GM23338 (cell line): ENCODE results near the gene LRMDA. TPM values are rescaled to one million over a fixed set of nuclear protein-coding genes. Genes with fewer than 3 reads are reported as not detected.
"Not testable (repeated sequence)": the region's sequence is repeated elsewhere in the genome, so short reads cannot be mapped to it uniquely, and the experiment has no call there.

Experiments
- ATAC-seq: fragments of 200-7000 bp; cut with Tn5 transposase; 3 replicates; pipeline ENCODE4 v1.9.1; 2020
- DNase-seq: peaks from one replicate; pipeline ENCODE4 v3.0.0-alpha.2; 2015; ENCODE audit warnings: low spot score
- H2AFZ ChIP-seq: fragments of 200-600 bp; sonication (generic); 2 replicates; pipeline ENCODE4 v1.8.0; 2016; ENCODE audit warnings: antibody characterized with exemption, mild to moderate bottlenecking, moderate library complexity
- H3F3A ChIP-seq: fragments of 200-600 bp; sonication (generic); replicated peaks from 2 replicates; pipeline ENCODE4 v1.8.0; 2017; ENCODE audit warnings: antibody characterized with exemption, mixed run types, low read depth
- H3K27ac ChIP-seq: fragments of 200-600 bp; sonication (generic); 2 replicates; pipeline ENCODE4 v1.6.1; 2016; ENCODE audit warnings: low read depth
- H3K27me3 ChIP-seq: fragments of 200-600 bp; sonication (generic); 2 replicates; pipeline ENCODE4 v1.8.0; 2016; ENCODE audit warnings: mild to moderate bottlenecking, mixed run types, moderate library complexity; ENCODE audit not compliant: insufficient read depth
- H3K36me3 ChIP-seq: fragments of 200-600 bp; sonication (generic); 2 replicates; pipeline ENCODE4 v1.8.0; 2016; ENCODE audit warnings: mild to moderate bottlenecking; ENCODE audit not compliant: insufficient read depth
- H3K4me1 ChIP-seq: fragments of 200-600 bp; sonication (generic); 2 replicates; pipeline ENCODE4 v1.8.0; 2016; ENCODE audit warnings: mild to moderate bottlenecking, moderate library complexity; ENCODE audit not compliant: insufficient read depth
- H3K4me2 ChIP-seq: fragments of 200-600 bp; sonication (generic); 2 replicates; pipeline ENCODE4 v1.7.1; 2017; ENCODE audit warnings: mixed run types
- H3K4me3 ChIP-seq: fragments of 200-600 bp; sonication (generic); 2 replicates; pipeline ENCODE4 v1.6.1; 2016; ENCODE audit warnings: mixed run types
- H3K79me2 ChIP-seq: fragments of 200-600 bp; sonication (generic); replicated peaks from 2 replicates; pipeline ENCODE4 v1.8.0; 2017; ENCODE audit warnings: mild to moderate bottlenecking; ENCODE audit not compliant: insufficient read depth
- H3K9me2 ChIP-seq: fragments of 200-600 bp; sonication (generic); 2 replicates; pipeline ENCODE4 v1.8.0; 2017; ENCODE audit not compliant: insufficient read depth
- H4K20me1 ChIP-seq: fragments of 200-600 bp; sonication (generic); replicated peaks from 2 replicates; pipeline ENCODE4 v1.8.0; 2017; ENCODE audit warnings: mild to moderate bottlenecking; ENCODE audit not compliant: insufficient read depth
- H3K27ac Mint-ChIP-seq: 2 replicates; pipeline ENCODE4 v1.8.0; 2020; ENCODE audit warnings: inconsistent platforms, mild to moderate bottlenecking, moderate library complexity, mixed read lengths
- H3K27me3 Mint-ChIP-seq: 3 replicates; pipeline ENCODE4 v1.8.0; 2022; ENCODE audit warnings: low read depth, mild to moderate bottlenecking, moderate library complexity, mixed read lengths, inconsistent platforms; ENCODE audit not compliant: insufficient read depth, poor library complexity
- H3K36me3 Mint-ChIP-seq: 3 replicates; pipeline ENCODE4 v1.8.0; 2021; ENCODE audit warnings: low read depth, mild to moderate bottlenecking, inconsistent platforms, moderate library complexity, mixed read lengths
- H3K4me1 Mint-ChIP-seq: 3 replicates; pipeline ENCODE4 v1.8.0; 2020; ENCODE audit warnings: mild to moderate bottlenecking, inconsistent platforms, mixed read lengths
- H3K4me3 Mint-ChIP-seq: 3 replicates; pipeline ENCODE4 v1.8.0; 2021; ENCODE audit warnings: moderate library complexity, mild to moderate bottlenecking, inconsistent platforms, mixed read lengths
- H3K9me3 Mint-ChIP-seq: 3 replicates; pipeline ENCODE4 v1.8.0; 2020; ENCODE audit warnings: moderate library complexity, mild to moderate bottlenecking, inconsistent platforms, mixed read lengths
- CTCF ChIP-seq, 2 experiments: fragments of 200-600 bp in 1 of 2; sonication (generic) in 1 of 2; conservative IDR thresholded peaks; 2 replicates each; pipeline versions ENCODE4 v1.5.1 to v1.6.1; 2016 to 2017; ENCODE audit warnings: antibody characterized with exemption in 2 of 2, low read depth in 2 of 2, mild to moderate bottlenecking in 2 of 2, moderate library complexity in 1 of 2
- ETS1 ChIP-seq: IDR thresholded peaks from 2 replicates; pipeline ENCODE4 v1.6.1; 2016; ENCODE audit warnings: antibody characterized with exemption
- NANOG ChIP-seq: IDR thresholded peaks from 2 replicates; pipeline ENCODE4 v1.6.1; 2016; ENCODE audit warnings: antibody characterized with exemption, borderline replicate concordance
- POLR2AphosphoS5 ChIP-seq: IDR thresholded peaks from 2 replicates; pipeline ENCODE4 v1.6.1; 2016; ENCODE audit warnings: antibody characterized with exemption, low read depth
- STAT1 ChIP-seq: IDR thresholded peaks from one replicate; pipeline ENCODE4 v1.6.1; 2016; ENCODE audit warnings: antibody characterized with exemption; ENCODE audit not compliant: unreplicated experiment
- ZNF462 ChIP-seq: fragments of 250-450 bp; sonication (Bioruptor Pico); IDR thresholded peaks from 2 replicates; pipeline ENCODE4 v1.5.0; 2020; ENCODE audit warnings: mild to moderate bottlenecking, moderate library complexity
- microRNA counts: library from miRNA; unstranded; fragments of <30 nt; microRNA quantifications from one replicate; lab custom pipeline; 2017
- microRNA-seq: library from miRNA; unstranded; fragments of <30 nt; microRNA quantifications from one replicate; pipeline ENCODE4, GENCODE V29; 2017
- polyA plus RNA-seq: library from polyadenylated mRNA; unstranded; fragments of >200 nt; fragmentation: Nextera tagmentation; extraction: Ambion mirVana; gene quantifications from 2 replicates; pipeline ENCODE4 v1.2.1, GENCODE V29; 2016
- small RNA-seq: library from RNA; depleted of rRNA; stranded (forward); fragments of <200 nt; gene quantifications from one replicate; pipeline ENCODE3, GENCODE V24; 2014; ENCODE audit warnings: low replicate concordance
- total RNA-seq: library from RNA; depleted of rRNA; stranded (reverse); fragments of >200 nt; shearing (Covaris generic); gene quantifications from 2 replicates; pipeline ENCODE4 v1.2.3, GENCODE V29; 2014; rRNA removed

LRMDA gene
- total and polyA plus RNA-seq, 2 experiments from 2014 or later = 0.90 to 1.8 TPM

- no peak for TF ChIP-seq ZNF462 (CRISPR knock-in tag)
- TF ChIP-seq NANOG = no peak
- TF ChIP-seq CTCF (conservative IDR thresholded peaks at IDR 0.05; ENCODE audit: low read depth in 2 of 2) = no peak
- TF ChIP-seq POLR2AphosphoS5 = no peak
- TF ChIP-seq STAT1 = no peak
- TF ChIP-seq ETS1 = no peak
These were observed 1152.3 kb downstream of the LRMDA start (continued) for GRCh38 chr10:76583711-76584161.

GRCh38 chr10:76584466-76584865, 1153.0 kb downstream of the LRMDA start:
- not testable (repeated sequence) for H3K4me3 Mint-ChIP-seq, H3K9me3 Mint-ChIP-seq, H3F3A ChIP-seq, H3K4me1 Mint-ChIP-seq, H3K4me1 ChIP-seq, H3K9me2 ChIP-seq, H3K27ac ChIP-seq, H4K20me1 ChIP-seq, H2AFZ ChIP-seq, ATAC-seq, H3K36me3 ChIP-seq, H3K27me3 Mint-ChIP-seq, H3K27ac Mint-ChIP-seq, H3K27me3 ChIP-seq, H3K4me3 ChIP-seq, DNase-seq, H3K36me3 Mint-ChIP-seq, H3K79me2 ChIP-seq, H3K4me2 ChIP-seq

MicroRNAs within 50 kb of the gene (microRNA counts, 767-probe panel; counts per million panel counts)
- not detected for microRNA hsa-miR-606 (lab: Ali Mortazavi, UCI)

Small RNA genes lying within 50 kb of the gene (microRNA-seq; reads per million reads assigned to microRNA genes)
- gene MIR606 = not detected

Small RNA genes lying within 50 kb of the gene (small RNA-seq; reads per million reads assigned to genes)
- gene MIR606 (not detected), gene RN7SL518P (not detected), gene RNU6-673P (not detected)

Other genes starting within 250 kb of the LRMDA start
- gene VDAC2, start 220.8 kb upstream of the LRMDA start, total RNA-seq = 242 and 282 TPM in 2 replicates
- gene VDAC2, start 220.8 kb upstream of the LRMDA start, polyA plus RNA-seq = 294 and 311 TPM in 2 replicates
- 39.6 and 40.0 TPM in 2 replicates for gene COMTD1, start 195.7 kb upstream of the LRMDA start, total RNA-seq
- gene COMTD1, start 195.7 kb upstream of the LRMDA start, polyA plus RNA-seq = 46.7 and 54.1 TPM in 2 replicates
- 0.04 TPM in 1 of 2 replicates, not detected in the other for gene ZNF503, start 29.9 kb upstream of the LRMDA start, total RNA-seq
- gene ZNF503, start 29.9 kb upstream of the LRMDA start, polyA plus RNA-seq = 0.21 and 0.24 TPM in 2 replicates